Stimulated activated CD4-positive, alpha-beta T cell treated with anti-CD3 and anti-CD28 coated beads, Interleukin-12 subunit alpha, Interleukin-12 subunit beta, amount 100 ng/mL, for 4 hours (primary cell): ENCODE results near the gene LCLAT1.

ENCODE experiments used
- DNase-seq: peaks from one replicate; pipeline ENCODE4 v3.0.0-alpha.2; 2020

The LCLAT1 gene

GRCh38 chr2:30680121-30680520 lies 233.1 kb downstream of the LCLAT1 start:
- no peak for DNase-seq

GRCh38 chr2:30681022-30681421 lies 234.0 kb downstream of the LCLAT1 start:
- no peak for DNase-seq

GRCh38 chr2:30683236-30683956 lies 236.3 kb downstream of the LCLAT1 start:
- no peak for DNase-seq

- no peak for DNase-seq
Measured at GRCh38 chr2:30684026-30684425, 237.0 kb downstream of the LCLAT1 start.

- DNase-seq, result no peak
Measured at GRCh38 chr2:30684516-30684915, 237.5 kb downstream of the LCLAT1 start.

- DNase-seq, result no peak
Measured at GRCh38 chr2:30684996-30685395, 237.9 kb downstream of the LCLAT1 start.

- no peak for DNase-seq
Measured at GRCh38 chr2:30686000-30686399, 239.0 kb downstream of the LCLAT1 start.

GRCh38 chr2:30686669-30687068 lies 239.6 kb downstream of the LCLAT1 start:
- no peak for DNase-seq

- no peak for DNase-seq
Measured at GRCh38 chr2:30688956-30689401, 241.9 kb downstream of the LCLAT1 start.

- no peak for DNase-seq
Measured at GRCh38 chr2:30689496-30690125, 242.6 kb downstream of the LCLAT1 start.

GRCh38 chr2:30690126-30690561 lies 243.1 kb downstream of the LCLAT1 start:
- no peak for DNase-seq

- DNase-seq, result no peak
Measured at GRCh38 chr2:30691091-30691947, 244.3 kb downstream of the LCLAT1 start.

GRCh38 chr2:30691948-30692828 lies 245.1 kb downstream of the LCLAT1 start:
- no peak for DNase-seq

GRCh38 chr2:30692829-30693275 lies 245.8 kb downstream of the LCLAT1 start:
- DNase-seq, result no peak
